Naive thymus-derived CD4-positive, alpha-beta T cell (primary cell): ENCODE data around the gene TTC34. TPM values are rescaled to one million over a fixed set of nuclear protein-coding genes. Genes with fewer than 3 reads are reported as not detected.

Experiments used
- ATAC-seq: fragments of 150-1000 bp; cut with Tn5 transposase; 2 replicates; pipeline ENCODE4 v1.10.0; 2021; ENCODE audit warnings: mild to moderate bottlenecking, moderate library complexity
- CTCF ChIA-PET: fragments of 350-600 bp; sonication (Branson Sonifier 250); formaldehyde crosslinking; loops from one replicate; lab custom pipeline; 2021; ENCODE audit warnings: antibody characterized with exemption; lab: Charles Lee
- POLR2A ChIA-PET: fragments of 350-600 bp; sonication (Branson Sonifier 250); formaldehyde crosslinking; loops from one replicate; lab custom pipeline; 2021; ENCODE audit warnings: antibody characterized with exemption, inconsistent platforms; lab: Charles Lee
- DNase-seq, 9 donors: peaks; one replicate each; pipeline versions ENCODE4 v3.0.0 to v3.0.0-alpha.2; 2020 to 2022; ENCODE audit warnings: mixed read lengths in 1 of 9
- H3K27ac ChIP-seq: one replicate; pipeline ENCODE4 v1.7.0; 2013; ENCODE audit warnings: mild to moderate bottlenecking, low read depth, low read length, moderate library complexity
- H3K27me3 ChIP-seq, 2 donors: one replicate each; pipeline ENCODE4 v1.7.0; 2013; ENCODE audit warnings: low read length in 2 of 2, mild to moderate bottlenecking in 2 of 2, moderate library complexity in 2 of 2; ENCODE audit not compliant: control insufficient read depth in 2 of 2, insufficient read depth in 2 of 2
- H3K36me3 ChIP-seq, 3 experiments: 1 replicate in 2 of 3; 2 replicates in 1 of 3; pipeline ENCODE4 v1.7.0; 2013; ENCODE audit warnings: low read length in 3 of 3, mild to moderate bottlenecking in 3 of 3, moderate library complexity in 1 of 3; ENCODE audit not compliant: insufficient read depth in 3 of 3, control insufficient read depth in 2 of 3
- H3K4me1 ChIP-seq, 2 donors: one replicate each; pipeline ENCODE4 v1.7.0; 2013; ENCODE audit warnings: low read length in 2 of 2, mild to moderate bottlenecking in 2 of 2, moderate library complexity in 1 of 2; ENCODE audit not compliant: control insufficient read depth in 2 of 2, insufficient read depth in 2 of 2
- H3K4me3 ChIP-seq: 2 replicates; pipeline ENCODE4 v1.7.0; 2013; ENCODE audit warnings: mild to moderate bottlenecking, low read length
- H3K9me3 ChIP-seq, 3 experiments: 1 replicate in 2 of 3; 2 replicates in 1 of 3; pipeline ENCODE4 v1.7.0; 2013; ENCODE audit warnings: low read length in 3 of 3; ENCODE audit not compliant: control insufficient read depth in 2 of 3
- H3K27ac Mint-ChIP-seq, 9 donors: one replicate each; pipeline ENCODE4 v1.8.0; 2020 to 2022; ENCODE audit warnings: mixed read lengths in 9 of 9, mild to moderate bottlenecking in 8 of 9, moderate library complexity in 5 of 9, inconsistent platforms in 2 of 9
- H3K27me3 Mint-ChIP-seq, 5 donors: one replicate each; pipeline ENCODE4 v1.8.0; 2021 to 2022; ENCODE audit warnings: mixed read lengths in 5 of 5, mild to moderate bottlenecking in 1 of 5
- H3K36me3 Mint-ChIP-seq, 5 donors: one replicate each; pipeline ENCODE4 v1.8.0; 2020 to 2022; ENCODE audit warnings: mixed read lengths in 5 of 5, mild to moderate bottlenecking in 3 of 5, inconsistent platforms in 1 of 5
- H3K4me1 Mint-ChIP-seq, 7 donors: one replicate each; pipeline ENCODE4 v1.8.0; 2020 to 2022; ENCODE audit warnings: mixed read lengths in 7 of 7, mild to moderate bottlenecking in 3 of 7, inconsistent platforms in 1 of 7
- H3K4me3 Mint-ChIP-seq, 10 donors: one replicate each; pipeline ENCODE4 v1.8.0; 2020 to 2022; ENCODE audit warnings: mild to moderate bottlenecking in 10 of 10, mixed read lengths in 10 of 10, moderate library complexity in 6 of 10, inconsistent platforms in 2 of 10
- H3K9me3 Mint-ChIP-seq, 11 donors: one replicate each; pipeline ENCODE4 v1.8.0; 2020 to 2022; ENCODE audit warnings: mixed read lengths in 11 of 11, mild to moderate bottlenecking in 4 of 11, inconsistent platforms in 1 of 11, moderate library complexity in 1 of 11
- intact Hi-C, 2 donors: fragments of 100-400 bp; cut with micrococcal nuclease; formaldehyde crosslinking; loops; one replicate each; pipeline ENCODE4 v1.15.1; 2023
- polyA plus RNA-seq, 2 donors: library from polyadenylated mRNA; unstranded; fragments of 300-500 nt; fragmentation: Illumina TruSeq; gene quantifications; one replicate each; pipeline ENCODE4 v1.2.3, GENCODE V29; 2021
- total RNA-seq, 6 experiments: library from RNA in 5 of 6; stranded (reverse) in 5 of 6; gene quantifications; 1 replicate in 5 of 6; 2 replicates in 1 of 6; pipeline ENCODE4 v1.2.3 and lab custom pipeline; 2021 to 2026

TTC34 gene
- total and polyA plus RNA-seq, 7 experiments from 2014 or later = 0.28 to 8.0 (median 2.1) TPM

GRCh38 chr1:2604156-2604843 is 197.2 kb downstream of the TTC34 start:
- H3K27ac ChIP-seq = no peak overlapping the region
- no peaks in the 10 kb centered on the region for H3K36me3 Mint-ChIP-seq
- H3K4me1 ChIP-seq = no peaks in the 10 kb centered on the region
- no peak overlapping the region for H3K27ac Mint-ChIP-seq
- no peaks in the 10 kb centered on the region for H3K9me3 ChIP-seq
- ATAC-seq (no peak), DNase-seq (no peak)
- H3K27me3 Mint-ChIP-seq = peaks cover 0 to 14% (median 0%) of the 10 kb centered on the region in 5 donors
- peaks cover 0 to 4% (median 0%) of the 10 kb centered on the region in 11 donors for H3K9me3 Mint-ChIP-seq
- H3K4me1 Mint-ChIP-seq = no peaks in the 10 kb centered on the region
- H3K27me3 ChIP-seq = no peaks in the 10 kb centered on the region
- H3K4me3 ChIP-seq = no peak overlapping the region
- H3K36me3 ChIP-seq = no peaks in the 10 kb centered on the region
- intact Hi-C loops = no loop called here
- ChIA-PET POLR2A (no interaction called here), CTCF (no interaction called here)
- no peak overlapping the region for H3K4me3 Mint-ChIP-seq

- ChIA-PET CTCF (no interaction called here), POLR2A (no interaction called here)
- H3K4me1 Mint-ChIP-seq = no peaks in the 10 kb centered on the region
- H3K27me3 ChIP-seq = no peaks in the 10 kb centered on the region
- no peaks in the 10 kb centered on the region for H3K9me3 ChIP-seq
- peaks cover 0 to 2% (median 0%) of the 10 kb centered on the region in 5 donors for H3K36me3 Mint-ChIP-seq
- peaks cover 0 to 4% (median 1%) of the 10 kb centered on the region in 11 donors for H3K9me3 Mint-ChIP-seq
- no peak for ATAC-seq
- no peaks in the 10 kb centered on the region for H3K4me1 ChIP-seq
- peaks cover 0 to 16% (median 0%) of the 10 kb centered on the region in 5 donors for H3K27me3 Mint-ChIP-seq
- intact Hi-C loops = no loop called here
- H3K4me3 ChIP-seq = no peak overlapping the region
- no peak for DNase-seq
- H3K4me3 Mint-ChIP-seq = no peak overlapping the region
- no peak overlapping the region for H3K27ac Mint-ChIP-seq
- no peak overlapping the region for H3K27ac ChIP-seq
- no peaks in the 10 kb centered on the region for H3K36me3 ChIP-seq
Observed at GRCh38 chr1:2603521-2604155, 197.9 kb downstream of the TTC34 start.

- Histone ChIP-seq H3K27ac (no peak overlapping the region), H3K36me3 (no peaks in the 10 kb centered on the region), H3K9me3 (no peaks in the 10 kb centered on the region), H3K4me1 (no peaks in the 10 kb centered on the region), H3K27me3 (no peaks in the 10 kb centered on the region), H3K4me3 (no peak overlapping the region)
- intact Hi-C loops = no loop called here
- Mint-ChIP-seq H3K4me1 (no peaks in the 10 kb centered on the region), H3K9me3 (peaks cover 0 to 9% (median 3%) of the 10 kb centered on the region in 11 donors), H3K27ac (no peak overlapping the region), H3K4me3 (no peak overlapping the region), H3K27me3 (peaks cover 0 to 19% (median 0%) of the 10 kb centered on the region in 5 donors), H3K36me3 (peaks cover 0 to 4% (median 0%) of the 10 kb centered on the region in 5 donors)
- POLR2A ChIA-PET = no interaction called here
- CTCF ChIA-PET = no interaction called here
- DNase-seq = peak in 1 of 9 donors; percentile 21
- ATAC-seq = no peak
Observed at GRCh38 chr1:2602866-2603520, 198.5 kb downstream of the TTC34 start.

- H3K27ac Mint-ChIP-seq = no peak overlapping the region
- no peak overlapping the region for H3K4me3 Mint-ChIP-seq
- Histone ChIP-seq H3K4me1 (no peaks in the 10 kb centered on the region), H3K9me3 (no peaks in the 10 kb centered on the region), H3K36me3 (no peaks in the 10 kb centered on the region), H3K27ac (no peak overlapping the region), H3K27me3 (no peaks in the 10 kb centered on the region), H3K4me3 (no peak overlapping the region)
- H3K36me3 Mint-ChIP-seq = peaks cover 0 to 4% (median 0%) of the 10 kb centered on the region in 5 donors
- H3K27me3 Mint-ChIP-seq = peaks cover 0 to 19% (median 0%) of the 10 kb centered on the region in 5 donors
- H3K4me1 Mint-ChIP-seq = no peaks in the 10 kb centered on the region
- ChIA-PET POLR2A (no interaction called here), CTCF (no interaction called here)
- intact Hi-C loops = no loop called here
- H3K9me3 Mint-ChIP-seq = peaks cover 0 to 9% (median 3%) of the 10 kb centered on the region in 11 donors
- DNase-seq (no peak), ATAC-seq (no peak)
Observed at GRCh38 chr1:2602311-2602835, 199.1 kb downstream of the TTC34 start.

- ATAC-seq (no peak), DNase-seq (no peak)
- Mint-ChIP-seq H3K27me3 (peaks cover 0 to 19% (median 0%) of the 10 kb centered on the region in 5 donors), H3K36me3 (peaks cover 0 to 4% (median 0%) of the 10 kb centered on the region in 5 donors), H3K4me1 (no peaks in the 10 kb centered on the region), H3K27ac (peak overlapping the region in 1 of 9 donors; percentile 57), H3K9me3 (peaks cover 0 to 9% (median 3%) of the 10 kb centered on the region in 11 donors), H3K4me3 (no peak overlapping the region)
- Histone ChIP-seq H3K4me1 (no peaks in the 10 kb centered on the region), H3K4me3 (no peak overlapping the region), H3K36me3 (no peaks in the 10 kb centered on the region), H3K27ac (no peak overlapping the region), H3K9me3 (no peaks in the 10 kb centered on the region), H3K27me3 (no peaks in the 10 kb centered on the region)
- POLR2A ChIA-PET = no interaction called here
- CTCF ChIA-PET = no interaction called here
- intact Hi-C loops = no loop called here
Observed at GRCh38 chr1:2601721-2602303, 199.7 kb downstream of the TTC34 start.

GRCh38 chr1:2598329-2598931 is 203.1 kb downstream of the TTC34 start:
- Histone ChIP-seq H3K27me3 (no peaks in the 10 kb centered on the region), H3K9me3 (no peaks in the 10 kb centered on the region), H3K27ac (no peak overlapping the region), H3K4me3 (no peak overlapping the region), H3K4me1 (no peaks in the 10 kb centered on the region), H3K36me3 (no peaks in the 10 kb centered on the region)
- Mint-ChIP-seq H3K4me3 (peak overlapping the region in 1 of 10 donors; percentile 53), H3K27me3 (peaks cover 0 to 19% (median 0%) of the 10 kb centered on the region in 5 donors), H3K36me3 (peaks cover 0 to 4% (median 0%) of the 10 kb centered on the region in 5 donors), H3K9me3 (peaks cover 0 to 9% (median 3%) of the 10 kb centered on the region in 11 donors), H3K4me1 (peaks cover 0 to 2% (median 0%) of the 10 kb centered on the region in 7 donors), H3K27ac (no peak overlapping the region)
- no peak for DNase-seq
- intact Hi-C loops = no loop called here
- no peak for ATAC-seq
- POLR2A ChIA-PET = no interaction called here
- CTCF ChIA-PET = no interaction called here
